C4-2B (cell line): Measurements from ENCODE around the gene LRRC61.

Experiments used
- H3K27ac ChIP-seq: fragments of 450-650 bp; 2 replicates; pipeline ENCODE4 v1.5.1; 2017
- CTCF ChIP-seq: fragments of 450-650 bp; conservative IDR thresholded peaks from 2 replicates; pipeline ENCODE4 v1.5.1; 2017; ENCODE audit warnings: mild to moderate bottlenecking
- ZFX ChIP-seq: fragments of 450-650 bp; IDR thresholded peaks from 2 replicates; pipeline ENCODE4 v1.6.1; 2017

Gene LRRC61

DNA sequence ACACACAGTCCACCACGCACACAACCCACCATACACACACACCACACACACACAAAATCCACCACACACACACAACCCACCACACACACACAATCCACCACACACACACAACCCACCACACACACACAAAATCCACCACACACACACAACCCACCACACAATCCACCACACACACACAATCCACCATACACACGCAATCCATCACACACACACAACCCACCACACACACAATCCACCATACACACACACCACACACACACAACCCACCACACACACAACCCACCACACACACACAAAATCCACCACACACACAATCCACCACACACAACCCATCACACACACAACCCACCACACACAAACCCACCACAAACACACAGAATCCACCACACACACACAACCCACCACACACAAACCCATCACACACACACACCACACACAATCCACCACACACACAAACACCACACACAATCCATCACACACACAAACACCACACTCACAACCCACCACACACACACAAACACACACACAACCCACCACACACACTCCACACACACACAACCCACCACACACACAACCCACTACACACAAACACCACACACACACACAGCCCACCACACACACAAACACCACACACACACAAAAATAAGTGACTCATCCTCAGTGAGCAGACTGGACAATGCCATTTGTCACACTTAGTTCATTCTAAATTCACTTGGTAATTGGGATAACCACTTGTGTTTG lies 36.6 kb downstream of the LRRC61 start:
- TF ChIP-seq CTCF (no peak), ZFX (no peak)
- H3K27ac ChIP-seq, result peak overlapping the region; percentile 83

GRCh38 chr7:150360363-150361058 lies 37.4 kb downstream of the LRRC61 start:
- H3K27ac ChIP-seq, result peak overlapping the region; percentile 83
- TF ChIP-seq CTCF (no peak), ZFX (no peak)

- TF ChIP-seq CTCF (no peak), ZFX (no peak)
- peak overlapping the region; percentile 11; the same call in 1 of the 2 replicates for H3K27ac ChIP-seq
These were observed 38.2 kb downstream of the LRRC61 start for GRCh38 chr7:150361402-150361801.

DNA sequence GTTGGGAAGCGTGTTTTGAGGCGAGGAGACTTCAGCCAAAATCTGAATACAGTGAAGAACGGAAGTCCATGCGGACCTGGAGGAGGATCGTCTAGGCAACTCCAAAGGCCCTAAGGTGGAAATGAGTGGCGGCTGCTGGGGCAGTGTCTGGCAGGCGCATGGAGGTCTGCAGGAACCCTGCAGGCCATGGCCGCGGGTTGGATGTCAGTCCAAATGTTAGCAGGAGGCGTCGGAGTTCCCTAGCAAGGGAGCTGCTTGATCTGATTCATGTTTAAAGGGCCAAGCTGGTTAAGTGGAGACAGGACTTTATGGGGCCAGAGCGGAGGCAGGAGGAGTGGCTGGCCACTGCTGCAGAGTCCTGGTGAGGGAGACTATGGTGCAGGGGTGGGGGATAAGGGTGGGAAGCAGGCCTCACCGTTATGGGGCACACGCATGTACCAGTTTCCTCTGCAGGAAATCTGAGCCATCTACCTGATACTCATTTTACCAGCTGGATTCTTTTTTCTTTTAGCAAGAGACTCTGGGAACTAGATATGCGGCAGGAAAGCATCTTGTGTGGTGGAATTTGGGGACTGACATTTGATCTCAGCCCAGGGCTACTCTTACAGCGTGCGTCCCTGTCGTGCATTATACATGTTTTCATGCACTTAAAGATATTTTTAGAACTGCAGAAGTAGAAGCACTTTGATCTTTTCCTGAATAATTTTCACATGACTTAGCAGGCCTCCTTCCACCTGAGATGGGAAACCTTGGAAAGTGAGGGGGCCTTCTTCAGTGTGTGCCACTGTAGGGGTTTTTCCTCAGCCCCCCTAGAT lies 38.9 kb downstream of the LRRC61 start:
- TF ChIP-seq ZFX (no peak), CTCF (no peak)
- H3K27ac ChIP-seq, result peak overlapping the region; percentile 11; the same call in 1 of the 2 replicates

DNA sequence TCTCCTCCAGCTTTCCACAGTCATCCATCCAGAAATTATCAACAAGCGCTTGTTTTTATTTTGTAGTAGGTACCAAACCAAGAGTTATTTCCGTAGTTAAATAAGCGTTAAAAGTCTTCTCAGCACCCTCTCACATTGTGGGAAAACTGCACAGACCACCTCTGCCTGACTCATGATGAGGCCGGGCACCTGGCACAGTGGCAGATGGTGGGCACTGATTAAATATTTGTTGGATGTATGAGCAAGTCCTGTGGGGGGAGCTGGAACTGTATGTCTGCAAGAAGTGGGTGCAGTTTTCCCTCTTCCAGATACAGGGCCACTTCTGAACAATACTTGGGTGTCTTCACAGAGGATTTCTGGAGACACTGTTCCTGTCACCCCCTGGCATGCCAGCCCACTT lies 40.2 kb downstream of the LRRC61 start:
- H3K27ac ChIP-seq, result no peak overlapping the region
- TF ChIP-seq CTCF (no peak), ZFX (no peak)

GRCh38 chr7:150363872-150364271 lies 40.7 kb downstream of the LRRC61 start:
- TF ChIP-seq CTCF (no peak), ZFX (no peak)
- H3K27ac ChIP-seq, result no peak overlapping the region

DNA sequence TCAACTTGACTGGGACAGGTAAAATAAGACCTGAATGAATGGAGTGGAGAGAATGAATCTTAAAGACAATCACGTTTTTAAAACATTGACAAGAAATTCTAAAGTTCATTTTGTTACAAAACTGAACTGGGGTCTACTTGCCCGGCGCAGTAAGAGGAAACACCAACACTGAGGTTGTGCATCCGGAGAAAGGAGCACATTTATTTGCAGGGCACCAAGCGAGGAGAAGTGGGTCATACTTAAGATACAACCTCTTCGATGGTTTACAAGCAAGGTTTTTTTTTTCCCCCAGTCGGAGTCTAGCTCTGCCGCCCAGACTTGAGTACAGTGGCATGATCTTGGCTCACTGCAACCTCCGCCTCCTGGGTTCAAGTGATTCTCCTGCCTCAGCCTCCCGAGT lies 42.0 kb downstream of the LRRC61 start:
- peak overlapping the region; percentile 22; the same call in 1 of the 2 replicates for H3K27ac ChIP-seq

More for the DNA sequence above, 42.0 kb downstream of the LRRC61 start:
- no peak for TF ChIP-seq CTCF
- no peak for TF ChIP-seq ZFX
